SJCRH30 (cell line): ENCODE measurements around the gene MPZL2. TPM values are rescaled to one million over a fixed set of nuclear protein-coding genes. Genes with fewer than 3 reads are reported as not detected.
"Not testable (repeated sequence)": the region's sequence is repeated elsewhere in the genome, so short reads cannot be mapped to it uniquely, and the experiment has no call there.

Experiments used
- DNase-seq, 2 experiments: peaks; one replicate each; pipeline ENCODE4 v3.0.0-alpha.2; 2015 to 2020
- H3K27ac ChIP-seq: fragments of 250-450 bp; sonication (Bioruptor Pico); 2 replicates; pipeline ENCODE4 v1.5.1; 2020; ENCODE audit warnings: mild to moderate bottlenecking, moderate library complexity
- H3K27me3 ChIP-seq: fragments of 250-450 bp; sonication (Bioruptor Pico); 2 replicates; pipeline ENCODE4 v1.5.1; 2020; ENCODE audit warnings: mild to moderate bottlenecking, moderate library complexity
- H3K36me3 ChIP-seq: fragments of 250-450 bp; sonication (Bioruptor Pico); 2 replicates; pipeline ENCODE4 v1.5.1; 2020; ENCODE audit warnings: mild to moderate bottlenecking, moderate library complexity
- H3K4me1 ChIP-seq: fragments of 250-450 bp; sonication (Bioruptor Pico); 2 replicates; pipeline ENCODE4 v1.5.1; 2020; ENCODE audit warnings: mild to moderate bottlenecking, moderate library complexity
- H3K4me3 ChIP-seq: fragments of 250-450 bp; sonication (Bioruptor Pico); 2 replicates; pipeline ENCODE4 v1.5.1; 2020; ENCODE audit warnings: mild to moderate bottlenecking, moderate library complexity
- H3K9me3 ChIP-seq: fragments of 250-450 bp; sonication (Bioruptor Pico); replicated peaks from 2 replicates; pipeline ENCODE4 v1.5.1; 2020; ENCODE audit warnings: mild to moderate bottlenecking, moderate library complexity
- total RNA-seq: library from RNA; depleted of rRNA; stranded (reverse); fragments of >200 nt; shearing (Covaris generic); gene quantifications from 2 replicates; pipeline ENCODE4 v1.2.3, GENCODE V29; 2014; rRNA removed

MPZL2 gene
- not detected in 2 replicates for total RNA-seq

GRCh38 chr11:118263695-118264568 lies at the start of gene MPZL2:
TSS of gene MPZL2 (minus strand) at chr11:118264297. CDS start at chr11:118264153, 144 bp downstream.
- no peak for DNase-seq

GRCh38 chr11:118313242-118313641 lies 49.1 kb upstream of the MPZL2 start:
- H3K36me3 ChIP-seq: no peaks in the 10 kb centered on the region
- H3K27me3 ChIP-seq: no peaks in the 10 kb centered on the region
- no peaks in the 10 kb centered on the region for H3K9me3 ChIP-seq
- DNase-seq: peak in 1 of 2 experiments; percentile 7
- no peak overlapping the region for H3K4me3 ChIP-seq
- no peak overlapping the region for H3K27ac ChIP-seq
- peaks cover 28% of the 10 kb centered on the region for H3K4me1 ChIP-seq

More at GRCh38 chr11:118263695-118264568, at the start of gene MPZL2:
- Histone ChIP-seq H3K9me3 (no peaks in the 10 kb centered on the region), H3K27me3 (no peaks in the 10 kb centered on the region), H3K4me1 (no peaks in the 10 kb centered on the region), H3K27ac (no peak within 1 kb of the TSS), H3K4me3 (no peak within 1 kb of the TSS), H3K36me3 (no peaks in the 10 kb centered on the region)

GRCh38 chr11:118312328-118312727 lies 48.2 kb upstream of the MPZL2 start:
- no peaks in the 10 kb centered on the region for H3K36me3 ChIP-seq
- H3K9me3 ChIP-seq: no peaks in the 10 kb centered on the region
- H3K4me1 ChIP-seq: peaks cover 27% of the 10 kb centered on the region
- no peak for DNase-seq
- H3K27me3 ChIP-seq: no peaks in the 10 kb centered on the region
- H3K27ac ChIP-seq: no peak overlapping the region
- no peak overlapping the region for H3K4me3 ChIP-seq

GRCh38 chr11:118311518-118311917 lies 47.4 kb upstream of the MPZL2 start:
- Histone ChIP-seq H3K36me3 (no peaks in the 10 kb centered on the region), H3K27me3 (no peaks in the 10 kb centered on the region), H3K27ac (no peak overlapping the region), H3K4me3 (no peak overlapping the region), H3K9me3 (no peaks in the 10 kb centered on the region), H3K4me1 (peaks cover 21% of the 10 kb centered on the region)
- DNase-seq: no peak

- Histone ChIP-seq H3K27ac (no peak overlapping the region), H3K36me3 (no peaks in the 10 kb centered on the region), H3K9me3 (no peaks in the 10 kb centered on the region), H3K4me1 (peaks cover 21% of the 10 kb centered on the region), H3K4me3 (no peak overlapping the region), H3K27me3 (no peaks in the 10 kb centered on the region)
- DNase-seq: peak in 1 of 2 experiments; percentile 24
These were observed 46.8 kb upstream of the MPZL2 start for GRCh38 chr11:118310781-118311485.

GRCh38 chr11:118310271-118310670 lies 46.2 kb upstream of the MPZL2 start:
- Histone ChIP-seq H3K4me3 (no peak overlapping the region), H3K27ac (no peak overlapping the region), H3K27me3 (no peaks in the 10 kb centered on the region), H3K4me1 (peaks cover 17% of the 10 kb centered on the region), H3K9me3 (no peaks in the 10 kb centered on the region), H3K36me3 (no peaks in the 10 kb centered on the region)
- no peak for DNase-seq

- DNase-seq, H3K27me3 ChIP-seq, H3K4me1 ChIP-seq, H3K9me3 ChIP-seq, H3K4me3 ChIP-seq, H3K27ac ChIP-seq, H3K36me3 ChIP-seq: not testable (repeated sequence)
These were observed 45.0 kb upstream of the MPZL2 start for GRCh38 chr11:118308995-118309528.

- Histone ChIP-seq H3K27me3 (no peaks in the 10 kb centered on the region), H3K4me1 (no peaks in the 10 kb centered on the region), H3K4me3 (no peak overlapping the region), H3K9me3 (no peaks in the 10 kb centered on the region), H3K36me3 (no peaks in the 10 kb centered on the region), H3K27ac (no peak overlapping the region)
- DNase-seq: no peak
These were observed 42.5 kb upstream of the MPZL2 start for GRCh38 chr11:118306556-118306955.

GRCh38 chr11:118305726-118306125 lies 41.6 kb upstream of the MPZL2 start:
- Histone ChIP-seq H3K4me1 (no peaks in the 10 kb centered on the region), H3K27ac (no peak overlapping the region), H3K36me3 (no peaks in the 10 kb centered on the region), H3K9me3 (no peaks in the 10 kb centered on the region), H3K27me3 (no peaks in the 10 kb centered on the region), H3K4me3 (no peak overlapping the region)
- no peak for DNase-seq

- H3K27ac ChIP-seq: no peak within 1 kb of the TSS
- no peak within 1 kb of the TSS for H3K4me3 ChIP-seq
- H3K4me1 ChIP-seq: no peaks in the 10 kb centered on the region
- H3K9me3 ChIP-seq: no peaks in the 10 kb centered on the region
- no peaks in the 10 kb centered on the region for H3K27me3 ChIP-seq
- H3K36me3 ChIP-seq: no peaks in the 10 kb centered on the region
- no peak for DNase-seq
These were observed 40.6 kb upstream of the MPZL2 start, which contains the start of gene CD3E for GRCh38 chr11:118304568-118305248. TSS of gene CD3E (plus strand) at chr11:118304730. CDS start at chr11:118304953, 223 bp downstream.

GRCh38 chr11:118304227-118304567 lies 40.1 kb upstream of the MPZL2 start:
- Histone ChIP-seq H3K9me3 (no peaks in the 10 kb centered on the region), H3K36me3 (no peaks in the 10 kb centered on the region), H3K4me3 (no peak overlapping the region), H3K4me1 (no peaks in the 10 kb centered on the region), H3K27me3 (no peaks in the 10 kb centered on the region), H3K27ac (no peak overlapping the region)
- DNase-seq: no peak

- Histone ChIP-seq H3K27ac (no peak overlapping the region), H3K4me3 (no peak overlapping the region), H3K9me3 (no peaks in the 10 kb centered on the region), H3K36me3 (no peaks in the 10 kb centered on the region), H3K27me3 (no peaks in the 10 kb centered on the region), H3K4me1 (no peaks in the 10 kb centered on the region)
- no peak for DNase-seq
These were observed 37.6 kb upstream of the MPZL2 start for GRCh38 chr11:118301600-118302195.

- Histone ChIP-seq H3K4me1 (no peaks in the 10 kb centered on the region), H3K27ac (no peak overlapping the region), H3K9me3 (no peaks in the 10 kb centered on the region), H3K27me3 (no peaks in the 10 kb centered on the region), H3K36me3 (no peaks in the 10 kb centered on the region), H3K4me3 (no peak overlapping the region)
- peak in 1 of 2 experiments; percentile 12 for DNase-seq
These were observed 31.8 kb upstream of the MPZL2 start for GRCh38 chr11:118295815-118296454.

GRCh38 chr11:118295199-118295598 lies 31.1 kb upstream of the MPZL2 start:
- no peak overlapping the region for H3K27ac ChIP-seq
- H3K36me3 ChIP-seq: no peaks in the 10 kb centered on the region
- no peaks in the 10 kb centered on the region for H3K4me1 ChIP-seq
- no peak for DNase-seq
- H3K9me3 ChIP-seq: no peaks in the 10 kb centered on the region
- H3K27me3 ChIP-seq: no peaks in the 10 kb centered on the region
- no peak overlapping the region for H3K4me3 ChIP-seq
